Activated CD4-positive, alpha-beta memory T cell treated with anti-CD3 and anti-CD28 coated beads, Interleukin-2, amount 10 ng/mL, durations not matched to agents 7 days and 5 days (primary cell): Measurements from ENCODE around the gene GPC5. TPM values are rescaled to one million over a fixed set of nuclear protein-coding genes. Genes with fewer than 3 reads are reported as not detected.

Experiments
- CTCF ChIA-PET: fragments of 350-600 bp; sonication (Branson Sonifier 250); formaldehyde crosslinking; loops from one replicate; lab custom pipeline; 2021; ENCODE audit warnings: antibody characterized with exemption, inconsistent platforms; lab: Charles Lee
- POLR2A ChIA-PET: fragments of 350-600 bp; sonication (Branson Sonifier 250); formaldehyde crosslinking; loops from one replicate; lab custom pipeline; 2021; ENCODE audit warnings: antibody characterized with exemption; lab: Charles Lee
- DNase-seq: peaks from one replicate; pipeline ENCODE4 v3.0.0-alpha.2; 2020
- H3K27ac Mint-ChIP-seq: one replicate; pipeline ENCODE4 v1.8.0; 2021; ENCODE audit warnings: mild to moderate bottlenecking, mixed read lengths
- H3K27me3 Mint-ChIP-seq: one replicate; pipeline ENCODE4 v1.8.0; 2021; ENCODE audit warnings: mixed read lengths
- H3K36me3 Mint-ChIP-seq: one replicate; pipeline ENCODE4 v1.8.0; 2021; ENCODE audit warnings: low read depth, mixed read lengths
- H3K4me1 Mint-ChIP-seq: one replicate; pipeline ENCODE4 v1.8.0; 2021; ENCODE audit warnings: mixed read lengths
- H3K4me3 Mint-ChIP-seq: one replicate; pipeline ENCODE4 v1.8.0; 2021; ENCODE audit warnings: mild to moderate bottlenecking, mixed read lengths
- H3K9me3 Mint-ChIP-seq: one replicate; pipeline ENCODE4 v1.8.0; 2021; ENCODE audit warnings: mixed read lengths
- total RNA-seq, 2 experiments: library from RNA; stranded (reverse); gene quantifications; one replicate each; pipeline ENCODE4 v1.2.3, GENCODE V29; 2021

The GPC5 gene
- total RNA-seq, 2 experiments from 2014 or later, result not detected

GRCh38 chr13:91744284-91744683 is 345.9 kb downstream of the GPC5 start:
- Mint-ChIP-seq H3K27ac (no peak overlapping the region), H3K4me3 (no peak overlapping the region), H3K4me1 (no peaks in the 10 kb centered on the region), H3K36me3 (no peaks in the 10 kb centered on the region), H3K9me3 (no peaks in the 10 kb centered on the region), H3K27me3 (no peaks in the 10 kb centered on the region)
- ChIA-PET POLR2A (no interaction called here), CTCF (no interaction called here)
- no peak for DNase-seq

- no peaks in the 10 kb centered on the region for H3K36me3 Mint-ChIP-seq
- no peaks in the 10 kb centered on the region for H3K27me3 Mint-ChIP-seq
- H3K27ac Mint-ChIP-seq, result no peak overlapping the region
- H3K9me3 Mint-ChIP-seq, result no peaks in the 10 kb centered on the region
- ChIA-PET CTCF (no interaction called here), POLR2A (no interaction called here)
- no peaks in the 10 kb centered on the region for H3K4me1 Mint-ChIP-seq
- DNase-seq, result no peak
- no peak overlapping the region for H3K4me3 Mint-ChIP-seq
Measured at GRCh38 chr13:91745967-91746366, 347.5 kb downstream of the GPC5 start.

- no peak for DNase-seq
- Mint-ChIP-seq H3K4me1 (no peaks in the 10 kb centered on the region), H3K27me3 (no peaks in the 10 kb centered on the region), H3K9me3 (no peaks in the 10 kb centered on the region), H3K27ac (no peak overlapping the region), H3K36me3 (no peaks in the 10 kb centered on the region), H3K4me3 (no peak overlapping the region)
- ChIA-PET CTCF (no interaction called here), POLR2A (no interaction called here)
Measured at GRCh38 chr13:91747186-91747585, 348.8 kb downstream of the GPC5 start.

- Mint-ChIP-seq H3K27ac (no peak overlapping the region), H3K36me3 (no peaks in the 10 kb centered on the region), H3K27me3 (no peaks in the 10 kb centered on the region), H3K4me3 (no peak overlapping the region), H3K9me3 (no peaks in the 10 kb centered on the region), H3K4me1 (no peaks in the 10 kb centered on the region)
- CTCF ChIA-PET, result no interaction called here
- DNase-seq, result no peak
- POLR2A ChIA-PET, result no interaction called here
Measured at GRCh38 chr13:91748416-91749089, 350.1 kb downstream of the GPC5 start.

GRCh38 chr13:91758724-91759123 is 360.3 kb downstream of the GPC5 start:
- H3K27me3 Mint-ChIP-seq, result no peaks in the 10 kb centered on the region
- DNase-seq, result no peak
- ChIA-PET POLR2A (no interaction called here), CTCF (no interaction called here)
- no peaks in the 10 kb centered on the region for H3K4me1 Mint-ChIP-seq
- H3K36me3 Mint-ChIP-seq, result no peaks in the 10 kb centered on the region
- H3K9me3 Mint-ChIP-seq, result no peaks in the 10 kb centered on the region
- no peak overlapping the region for H3K27ac Mint-ChIP-seq
- no peak overlapping the region for H3K4me3 Mint-ChIP-seq

- DNase-seq, result no peak
- no peak overlapping the region for H3K4me3 Mint-ChIP-seq
- H3K4me1 Mint-ChIP-seq, result no peaks in the 10 kb centered on the region
- ChIA-PET POLR2A (no interaction called here), CTCF (no interaction called here)
- H3K27me3 Mint-ChIP-seq, result no peaks in the 10 kb centered on the region
- peaks cover 5% of the 10 kb centered on the region for H3K9me3 Mint-ChIP-seq
- no peaks in the 10 kb centered on the region for H3K36me3 Mint-ChIP-seq
- H3K27ac Mint-ChIP-seq, result no peak overlapping the region
Measured at GRCh38 chr13:91762957-91763356, 364.5 kb downstream of the GPC5 start.

GRCh38 chr13:91764527-91764926 is 366.1 kb downstream of the GPC5 start:
- H3K9me3 Mint-ChIP-seq, result peaks cover 5% of the 10 kb centered on the region
- H3K36me3 Mint-ChIP-seq, result no peaks in the 10 kb centered on the region
- no peaks in the 10 kb centered on the region for H3K4me1 Mint-ChIP-seq
- ChIA-PET POLR2A (no interaction called here), CTCF (no interaction called here)
- no peak overlapping the region for H3K27ac Mint-ChIP-seq
- no peak for DNase-seq
- H3K4me3 Mint-ChIP-seq, result no peak overlapping the region
- no peaks in the 10 kb centered on the region for H3K27me3 Mint-ChIP-seq

GRCh38 chr13:91767651-91768050 is 369.2 kb downstream of the GPC5 start:
- no peak for DNase-seq
- no peak overlapping the region for H3K4me3 Mint-ChIP-seq
- H3K27me3 Mint-ChIP-seq, result no peaks in the 10 kb centered on the region
- H3K36me3 Mint-ChIP-seq, result no peaks in the 10 kb centered on the region
- CTCF ChIA-PET, result no interaction called here
- H3K27ac Mint-ChIP-seq, result no peak overlapping the region
- no peaks in the 10 kb centered on the region for H3K4me1 Mint-ChIP-seq
- POLR2A ChIA-PET, result no interaction called here
- peaks cover 5% of the 10 kb centered on the region for H3K9me3 Mint-ChIP-seq

- no peak overlapping the region for H3K4me3 Mint-ChIP-seq
- DNase-seq, result no peak
- POLR2A ChIA-PET, result no interaction called here
- H3K27me3 Mint-ChIP-seq, result no peaks in the 10 kb centered on the region
- no peaks in the 10 kb centered on the region for H3K4me1 Mint-ChIP-seq
- H3K9me3 Mint-ChIP-seq, result peaks cover 5% of the 10 kb centered on the region
- H3K36me3 Mint-ChIP-seq, result no peaks in the 10 kb centered on the region
- CTCF ChIA-PET, result no interaction called here
- H3K27ac Mint-ChIP-seq, result no peak overlapping the region
Measured at GRCh38 chr13:91768746-91769145, 370.3 kb downstream of the GPC5 start.

- Mint-ChIP-seq H3K4me3 (no peak overlapping the region), H3K27ac (no peak overlapping the region), H3K27me3 (no peaks in the 10 kb centered on the region), H3K36me3 (no peaks in the 10 kb centered on the region), H3K9me3 (peaks cover 2% of the 10 kb centered on the region), H3K4me1 (no peaks in the 10 kb centered on the region)
- CTCF ChIA-PET, result no interaction called here
- DNase-seq, result no peak
- POLR2A ChIA-PET, result no interaction called here
Measured at GRCh38 chr13:91771229-91771628, 372.8 kb downstream of the GPC5 start.

GRCh38 chr13:91773591-91774227 is 375.3 kb downstream of the GPC5 start:
- Mint-ChIP-seq H3K27ac (no peak overlapping the region), H3K4me1 (no peaks in the 10 kb centered on the region), H3K9me3 (peaks cover 2% of the 10 kb centered on the region), H3K4me3 (no peak overlapping the region), H3K27me3 (no peaks in the 10 kb centered on the region), H3K36me3 (no peaks in the 10 kb centered on the region)
- no peak for DNase-seq
- ChIA-PET CTCF (no interaction called here), POLR2A (no interaction called here)

GRCh38 chr13:91774397-91774796 is 376.0 kb downstream of the GPC5 start:
- no peak overlapping the region for H3K4me3 Mint-ChIP-seq
- H3K9me3 Mint-ChIP-seq, result peaks cover 2% of the 10 kb centered on the region
- no peaks in the 10 kb centered on the region for H3K4me1 Mint-ChIP-seq
- POLR2A ChIA-PET, result no interaction called here
- H3K27ac Mint-ChIP-seq, result no peak overlapping the region
- no peak for DNase-seq
- no peaks in the 10 kb centered on the region for H3K36me3 Mint-ChIP-seq
- H3K27me3 Mint-ChIP-seq, result no peaks in the 10 kb centered on the region
- CTCF ChIA-PET, result no interaction called here

- Mint-ChIP-seq H3K9me3 (peaks cover 2% of the 10 kb centered on the region), H3K4me1 (no peaks in the 10 kb centered on the region), H3K27ac (no peak overlapping the region), H3K4me3 (no peak overlapping the region), H3K27me3 (no peaks in the 10 kb centered on the region), H3K36me3 (no peaks in the 10 kb centered on the region)
- POLR2A ChIA-PET, result no interaction called here
- CTCF ChIA-PET, result no interaction called here
- DNase-seq, result no peak
Measured at GRCh38 chr13:91776611-91777193, 378.3 kb downstream of the GPC5 start.

- Mint-ChIP-seq H3K4me3 (no peak overlapping the region), H3K27me3 (no peaks in the 10 kb centered on the region), H3K36me3 (no peaks in the 10 kb centered on the region), H3K4me1 (no peaks in the 10 kb centered on the region), H3K27ac (no peak overlapping the region), H3K9me3 (peaks cover 2% of the 10 kb centered on the region)
- no peak for DNase-seq
- ChIA-PET POLR2A (no interaction called here), CTCF (no interaction called here)
Measured at GRCh38 chr13:91778123-91778522, 379.7 kb downstream of the GPC5 start.
